HG02840 (cell line): ENCODE data around the gene ZFYVE26.
"Not testable (repeated sequence)": the region's sequence is repeated elsewhere in the genome, so short reads cannot be mapped to it uniquely, and the experiment has no call there.

ENCODE experiments used
- ATAC-seq: cut with Tn5 transposase; IDR thresholded peaks from one replicate; pipeline ENCODE4 v1.9.1; 2021; ENCODE audit warnings: mild to moderate bottlenecking, moderate library complexity, moderate number of reproducible peaks; ENCODE audit not compliant: unreplicated experiment, low FRiP score

The ZFYVE26 gene

GRCh38 chr14:67759916-67760315, 56.5 kb downstream of the ZFYVE26 start:
- ATAC-seq, result no peak

GRCh38 chr14:67757175-67757574, 59.2 kb downstream of the ZFYVE26 start:
- no peak for ATAC-seq

DNA sequence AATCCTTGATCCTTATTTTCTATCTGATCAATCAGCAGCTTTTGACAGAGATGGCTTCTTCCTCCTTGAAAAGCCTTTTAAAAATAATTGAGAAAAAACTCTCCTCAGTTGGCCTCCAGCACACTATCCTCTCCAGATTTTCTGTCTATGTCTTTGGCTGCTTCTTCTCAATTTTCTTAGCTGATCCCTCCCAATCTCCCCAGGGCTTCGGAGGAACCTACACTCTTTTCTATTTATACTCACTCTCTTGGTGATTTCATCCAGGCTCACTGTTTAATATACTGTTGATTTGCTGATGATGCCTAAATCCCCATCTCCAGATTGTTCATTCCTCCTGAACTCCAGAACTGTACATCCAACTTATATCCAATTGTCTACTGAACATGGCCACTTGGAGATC, 59.9 kb downstream of the ZFYVE26 start:
- no peak for ATAC-seq

- no peak for ATAC-seq
Observed at GRCh38 chr14:67749341-67750084, 66.9 kb downstream of the ZFYVE26 start.

GRCh38 chr14:67748312-67748711, 68.1 kb downstream of the ZFYVE26 start:
- no peak for ATAC-seq

- no peak for ATAC-seq
Observed at GRCh38 chr14:67746927-67747326, 69.5 kb downstream of the ZFYVE26 start.

DNA sequence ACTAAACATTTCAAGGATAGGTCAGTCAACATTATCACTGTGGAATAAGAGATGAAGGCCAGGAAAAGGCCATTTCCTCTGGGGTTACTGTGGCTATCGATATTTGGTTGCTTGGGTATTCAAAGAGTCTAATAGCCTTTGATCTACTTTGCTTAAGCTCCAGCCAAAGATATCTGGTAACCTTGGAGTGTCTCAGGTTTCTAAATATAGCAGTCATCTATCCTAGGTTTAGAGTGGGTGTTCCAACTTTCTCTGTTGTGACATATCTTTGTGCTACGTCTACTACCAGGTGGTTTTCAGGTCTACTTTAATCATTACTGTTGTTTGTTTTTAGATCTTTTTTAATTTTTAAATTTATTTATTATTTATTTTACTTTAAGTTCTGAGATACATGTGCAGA, 72.3 kb downstream of the ZFYVE26 start:
- no peak for ATAC-seq

GRCh38 chr14:67738740-67739504, 77.5 kb downstream of the ZFYVE26 start:
- no peak for ATAC-seq

GRCh38 chr14:67736771-67737170, 79.6 kb downstream of the ZFYVE26 start:
- no peak for ATAC-seq

GRCh38 chr14:67735336-67736147, 80.8 kb downstream of the ZFYVE26 start:
- ATAC-seq, result no peak

GRCh38 chr14:67734675-67735074, 81.7 kb downstream of the ZFYVE26 start:
- ATAC-seq, result no peak

DNA sequence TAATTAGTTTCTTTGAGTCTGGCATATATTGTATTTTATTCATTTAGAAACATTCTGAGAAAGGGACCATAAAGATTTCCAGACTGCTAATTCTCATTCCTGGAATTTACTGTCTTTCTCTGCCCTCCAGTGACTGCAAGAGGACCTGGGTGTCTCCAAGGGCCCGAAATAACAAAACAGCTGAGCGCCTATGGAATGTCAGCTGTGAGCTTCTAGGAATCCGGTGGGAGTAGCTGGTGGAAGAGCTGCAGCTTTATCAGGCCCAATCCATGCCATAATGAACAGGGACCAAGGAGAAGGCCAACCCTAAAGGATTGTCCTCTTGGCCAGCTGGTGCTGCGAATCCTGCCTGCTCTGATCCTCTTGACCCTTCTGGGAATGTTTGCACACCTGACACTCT, 82.8 kb downstream of the ZFYVE26 start:
- ATAC-seq, result no peak

- no peak for ATAC-seq
Observed at GRCh38 chr14:67729072-67729885, 87.1 kb downstream of the ZFYVE26 start.

DNA sequence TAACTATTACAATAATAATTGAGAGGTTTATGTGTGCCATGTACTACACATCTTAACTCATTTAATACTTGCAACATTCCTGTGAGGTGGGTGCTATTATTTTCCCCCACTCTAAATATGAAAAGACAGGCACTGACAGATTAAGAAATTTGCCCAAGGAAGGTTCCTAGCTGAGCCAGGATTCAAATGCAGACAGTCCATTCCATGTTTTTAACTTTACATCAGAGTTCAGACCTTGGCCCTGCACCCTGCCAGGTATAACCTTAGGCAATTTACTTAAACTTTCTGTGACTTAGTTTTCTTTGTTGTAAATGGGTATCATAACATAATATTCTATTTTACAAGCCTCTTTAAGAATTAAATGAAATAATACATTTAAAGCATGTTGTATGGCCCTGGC, 88.1 kb downstream of the ZFYVE26 start:
- no peak for ATAC-seq

DNA sequence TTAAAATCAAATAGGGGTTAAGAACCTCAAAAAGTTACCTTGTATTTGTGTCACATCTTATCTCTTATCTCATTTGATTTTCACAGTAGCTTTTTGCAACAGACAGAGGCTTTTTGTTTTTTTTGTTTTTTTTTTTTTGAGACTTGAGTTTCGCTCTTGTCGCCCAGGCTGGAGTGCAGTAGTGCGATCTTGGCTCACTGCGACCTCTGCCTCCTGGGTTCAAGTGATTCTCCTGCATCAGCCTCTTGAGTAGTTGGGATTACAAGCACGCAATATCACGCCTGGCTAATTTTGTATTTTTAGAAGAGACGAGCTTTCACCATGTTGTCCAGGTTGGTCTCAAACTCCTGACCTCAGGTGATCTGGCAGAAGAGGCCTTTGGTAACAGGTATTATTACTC, 89.0 kb downstream of the ZFYVE26 start:
- ATAC-seq, result no peak

GRCh38 chr14:67725171-67725570, 91.2 kb downstream of the ZFYVE26 start:
- no peak for ATAC-seq

GRCh38 chr14:67722293-67722692, 94.1 kb downstream of the ZFYVE26 start:
- ATAC-seq, result no peak

DNA sequence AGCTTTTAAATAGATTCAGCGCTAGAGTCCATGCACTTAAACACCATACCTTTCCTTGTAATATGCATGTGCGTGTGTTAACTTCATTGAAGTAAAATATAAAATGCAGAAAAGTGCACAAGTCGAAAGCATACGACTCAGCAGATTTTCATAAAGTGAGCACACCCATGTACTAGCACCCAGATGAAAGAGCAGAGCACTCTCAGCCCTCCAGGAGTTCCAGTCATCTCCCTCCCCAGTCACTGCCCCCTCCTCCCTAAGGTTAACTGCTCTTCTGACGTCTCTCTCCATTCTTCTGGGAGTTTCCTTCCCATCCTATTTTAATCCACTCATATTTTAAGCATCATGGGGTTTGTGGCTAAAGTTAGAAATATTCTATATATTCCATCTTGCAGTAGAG, 94.5 kb downstream of the ZFYVE26 start:
- no peak for ATAC-seq

DNA sequence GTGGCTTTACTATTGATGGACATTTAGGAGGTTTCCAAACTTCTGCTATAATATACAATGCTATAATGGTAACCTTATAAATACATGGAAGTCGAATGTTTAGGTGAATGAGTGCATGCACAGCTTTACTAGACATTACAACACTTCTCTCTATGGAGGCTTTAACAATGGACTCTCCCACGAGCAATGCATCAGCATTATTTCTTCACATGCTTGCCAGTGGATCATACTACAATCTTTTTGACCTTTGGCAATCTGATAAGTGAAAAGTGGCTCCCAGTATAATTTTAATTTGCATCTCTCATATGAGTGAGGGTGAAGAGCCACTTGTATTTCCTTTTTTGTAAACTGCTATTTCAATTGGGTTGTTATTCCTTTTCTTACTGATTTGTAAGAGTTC, 96.5 kb downstream of the ZFYVE26 start:
- no peak for ATAC-seq

DNA sequence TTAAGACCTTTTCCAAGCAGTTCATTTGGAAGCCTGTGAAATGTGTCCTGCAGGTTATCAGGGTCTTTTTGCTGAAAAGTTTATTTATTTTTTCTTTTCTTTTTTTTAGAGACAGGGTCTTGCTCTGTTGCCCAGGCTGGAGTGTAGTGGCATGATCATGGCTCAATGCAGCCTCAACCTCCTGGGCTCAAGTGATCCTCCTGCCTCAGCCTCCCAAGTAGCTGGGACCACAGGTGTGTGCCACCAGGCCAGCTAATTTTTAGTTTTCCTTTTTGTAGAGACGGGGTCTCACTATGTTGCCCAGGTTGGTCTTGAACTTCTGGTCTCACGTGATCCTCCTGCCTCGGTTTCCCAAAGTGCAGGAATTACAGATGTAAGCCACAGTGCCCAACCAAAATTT, 97.0 kb downstream of the ZFYVE26 start:
- ATAC-seq, result not testable (repeated sequence)
